GM18951 (cell line): Measurements from ENCODE around the gene DCAF5.

Source experiments
- POLR2A ChIP-seq: IDR thresholded peaks from 4 replicates; pipeline ENCODE4 v1.6.1; 2011; ENCODE audit warnings: mild to moderate bottlenecking; ENCODE audit not compliant: insufficient read length, insufficient read depth; ENCODE audit errors: extremely low read depth
- in situ Hi-C: fragments of 300-500 bp; cut with MboI; formaldehyde crosslinking; loops from one replicate; pipeline ENCODE4 v1.12.0; 2022; ENCODE audit warnings: low sequenced_read_pairs, mixed read lengths, inconsistent platforms; ENCODE audit not compliant: unreplicated experiment

Gene DCAF5

DNA sequence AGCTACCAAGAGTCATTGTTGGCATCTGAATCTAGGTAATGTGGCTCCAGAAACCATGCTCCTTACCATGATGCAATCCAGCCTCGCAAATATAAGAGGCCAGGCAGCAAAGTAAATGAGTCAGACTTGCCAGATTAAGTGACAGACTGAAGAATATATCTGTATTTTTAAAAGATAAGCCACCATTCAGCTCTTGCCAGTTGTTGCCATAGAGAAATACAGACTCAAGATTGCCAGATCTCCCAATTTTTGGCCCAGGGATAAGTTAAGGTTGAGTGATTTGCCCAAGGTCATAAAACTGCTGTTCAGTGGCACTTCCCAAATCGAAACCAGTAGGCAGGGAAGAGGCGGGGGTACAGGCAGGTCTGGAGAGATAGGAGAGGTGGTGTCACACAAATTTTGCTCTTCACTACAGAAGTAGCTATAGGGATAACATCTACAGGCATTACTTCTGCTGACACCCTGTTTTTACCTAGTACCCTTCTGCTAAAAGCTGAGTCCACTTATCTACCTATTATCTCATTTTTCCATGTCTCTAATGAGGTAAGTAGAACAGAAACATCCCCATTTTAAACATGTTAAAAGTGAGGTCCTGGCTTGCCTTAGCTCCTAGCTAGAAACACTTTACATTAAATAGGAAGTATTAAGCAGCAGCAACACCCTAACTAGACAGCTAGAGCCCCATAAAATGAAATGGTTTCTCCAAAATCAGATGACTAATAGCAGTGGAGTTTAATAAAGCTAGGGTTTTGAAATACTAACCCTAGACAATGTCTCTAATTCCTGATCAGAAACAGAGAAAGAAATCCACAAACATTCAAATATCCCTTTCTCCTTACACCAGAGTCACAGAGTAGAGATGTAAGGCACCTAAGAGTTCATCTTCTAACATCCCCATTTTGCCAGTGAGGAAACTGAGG is 19.5 kb downstream of the DCAF5 start:
- TF ChIP-seq POLR2A = no peak
- in situ Hi-C loops = no loop called here

DNA sequence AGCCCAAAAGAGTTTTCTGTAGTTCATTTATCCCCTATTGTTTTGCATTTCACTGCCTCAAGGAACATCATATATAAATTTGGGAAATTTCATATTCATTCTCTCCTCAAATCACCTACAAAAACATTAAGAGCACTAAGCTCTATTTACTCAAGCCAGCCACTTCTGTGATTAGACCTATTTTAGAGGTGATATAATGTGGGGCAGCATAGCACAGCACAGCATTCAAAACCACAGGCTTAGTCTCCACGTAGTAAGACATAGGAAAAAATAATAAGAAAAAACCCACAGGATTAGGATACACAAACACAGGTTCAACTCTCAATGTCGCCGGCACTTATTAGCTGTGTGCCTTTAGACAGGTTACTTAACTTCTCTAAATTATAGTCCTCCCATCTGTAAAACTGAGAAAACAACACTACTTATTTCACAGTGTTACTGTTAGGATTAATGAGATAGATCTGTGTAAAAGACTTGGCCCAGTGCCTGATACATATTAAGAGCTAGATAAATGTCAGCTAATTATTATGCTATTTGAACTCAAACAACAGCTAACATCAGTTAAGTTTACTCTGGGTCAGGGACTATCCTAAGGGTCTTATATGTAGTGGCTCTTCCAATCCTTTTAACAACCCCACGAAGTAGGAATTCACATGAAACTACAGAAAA is 20.3 kb downstream of the DCAF5 start:
- TF ChIP-seq POLR2A = no peak
- in situ Hi-C loops = no loop called here

DNA sequence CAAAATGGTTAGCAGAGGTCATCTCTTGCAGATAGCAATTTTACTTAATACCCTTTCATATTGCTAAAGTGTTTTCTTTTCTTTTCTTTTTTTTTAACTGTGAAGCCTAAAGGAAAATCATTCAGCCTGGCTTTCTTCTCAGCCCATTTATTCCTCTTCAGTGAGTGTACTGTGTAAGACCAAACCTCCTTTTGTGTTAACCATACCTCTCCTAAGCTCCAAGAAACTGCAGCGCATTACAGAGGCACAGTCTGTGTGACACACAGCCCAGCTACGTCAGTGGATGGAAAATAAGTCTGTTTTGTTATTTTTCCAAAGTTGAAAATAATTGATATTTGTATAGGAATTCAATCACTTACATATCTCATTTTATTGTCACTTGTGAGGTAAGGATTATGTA is 21.7 kb downstream of the DCAF5 start:
- in situ Hi-C loops = no loop called here
- TF ChIP-seq POLR2A = no peak

DNA sequence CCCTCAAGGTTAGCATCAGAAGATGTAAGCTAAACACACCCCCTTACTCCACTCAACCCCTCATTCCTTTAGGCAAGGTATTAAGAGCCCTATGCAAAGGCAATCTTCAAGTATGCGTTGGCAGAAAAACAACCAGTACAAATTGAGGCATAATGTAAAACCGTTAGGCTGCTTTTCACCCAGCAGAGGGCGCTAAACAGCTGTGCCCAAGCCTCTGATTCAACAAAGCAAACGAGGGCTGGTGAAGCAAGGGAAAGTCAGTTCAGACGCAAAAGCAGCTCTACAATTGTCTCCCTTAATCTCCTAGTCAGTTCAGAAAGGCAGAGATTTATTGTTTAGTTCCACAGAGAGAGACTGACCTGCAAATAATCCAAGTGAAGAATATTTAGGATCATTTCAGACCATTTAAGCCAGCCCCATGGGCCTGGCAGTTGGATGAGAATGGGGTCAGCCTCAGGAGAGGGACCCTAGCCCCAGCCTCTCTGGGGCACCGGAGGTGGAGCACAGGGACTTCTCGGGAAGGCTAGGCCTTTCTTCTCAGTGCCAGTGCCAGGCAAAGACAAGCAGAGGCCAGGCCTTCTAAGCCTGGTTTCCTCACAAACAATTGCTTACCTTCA is 23.5 kb downstream of the DCAF5 start:
- no peak for TF ChIP-seq POLR2A
- in situ Hi-C loops = no loop called here

DNA sequence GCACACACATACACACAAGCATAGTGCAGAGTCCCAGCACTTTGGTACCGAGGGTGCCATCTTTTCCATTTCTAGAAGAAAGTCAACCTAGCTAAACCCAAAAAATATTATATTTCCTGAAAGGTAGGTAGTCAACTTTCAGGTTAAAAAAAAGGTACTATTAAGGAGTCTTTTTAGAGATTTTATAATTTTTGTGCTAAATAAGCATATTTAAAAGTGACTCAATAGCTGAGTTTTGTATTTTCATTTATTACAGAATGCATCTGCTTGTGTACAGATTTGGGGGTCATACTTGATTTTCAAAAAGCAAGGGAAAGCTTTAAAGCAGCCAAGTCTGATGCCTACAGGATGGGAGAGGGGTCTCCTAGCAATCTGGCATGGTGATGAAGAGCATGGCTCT is 34.6 kb downstream of the DCAF5 start:
- no peak for TF ChIP-seq POLR2A
- in situ Hi-C loops = no loop called here

DNA sequence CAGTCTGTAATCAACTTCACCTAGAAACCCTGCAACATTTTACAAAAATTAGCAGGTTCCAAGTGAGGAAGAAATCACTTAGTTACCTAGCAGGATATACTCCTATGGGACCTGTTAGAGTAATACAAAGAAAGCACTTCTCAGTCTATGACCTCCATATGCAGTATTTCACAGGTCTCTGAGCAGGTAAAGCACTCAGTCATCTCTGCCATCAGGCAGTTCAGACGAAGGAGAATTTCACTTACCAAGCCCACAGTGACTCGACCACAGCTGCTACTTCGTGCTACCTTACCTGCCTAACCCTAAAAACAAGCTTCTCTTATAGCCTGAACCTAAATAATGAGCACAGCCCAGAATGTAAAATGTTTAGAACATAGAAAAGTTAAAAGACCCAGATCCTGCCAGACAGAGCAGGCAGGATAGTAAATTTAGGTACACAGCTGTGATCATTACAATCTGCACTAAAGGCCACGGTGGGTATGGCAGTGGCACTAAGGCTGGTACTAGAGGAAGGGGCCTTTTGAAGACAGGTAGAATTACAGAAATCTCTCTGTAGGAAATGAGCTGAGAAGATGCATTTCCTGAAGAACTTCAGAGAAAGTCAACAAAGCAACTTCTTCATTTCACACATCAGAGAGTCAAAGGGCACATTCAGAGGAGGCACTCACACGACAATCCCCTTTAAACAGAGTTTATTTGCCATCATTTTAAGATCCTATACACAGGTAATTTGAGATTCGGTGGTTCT is 35.7 kb downstream of the DCAF5 start:
- TF ChIP-seq POLR2A = no peak
- in situ Hi-C loops = no loop called here

DNA sequence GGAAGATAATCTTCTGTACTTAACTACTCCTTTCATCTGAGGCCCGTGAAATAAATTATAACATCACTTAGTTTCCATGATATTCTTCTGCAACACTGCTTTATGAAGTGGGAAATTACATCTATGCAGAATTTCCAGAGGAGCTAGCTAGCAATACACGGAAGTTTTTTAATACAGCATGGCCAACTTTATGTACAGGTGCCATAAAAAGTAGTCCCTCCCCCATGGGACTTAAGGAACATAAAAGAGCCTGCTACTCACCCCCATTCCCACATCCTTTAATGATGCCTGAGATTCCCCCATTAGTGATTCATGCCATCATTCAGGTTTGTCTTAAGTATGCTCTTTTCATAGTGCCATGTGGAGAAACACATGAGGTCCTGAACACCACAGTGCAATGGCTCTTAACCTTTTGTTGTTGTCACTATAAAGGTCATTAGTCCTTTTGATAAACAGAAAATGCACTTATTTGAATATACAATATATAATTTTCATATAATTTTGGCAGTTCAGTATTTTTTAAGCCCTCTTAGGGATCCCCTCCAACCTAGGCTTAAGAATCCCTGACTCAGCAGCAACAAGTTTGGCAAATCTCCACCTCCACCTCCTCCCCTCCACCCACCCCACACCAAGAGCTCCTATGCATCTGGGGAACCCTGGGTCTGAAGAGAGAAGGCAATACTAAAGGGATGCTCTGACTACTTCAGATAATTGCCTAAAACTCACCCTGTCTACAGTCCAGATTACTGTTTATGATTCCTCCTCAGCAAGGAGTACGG is 37.3 kb downstream of the DCAF5 start:
- in situ Hi-C loops = no loop called here
- no peak for TF ChIP-seq POLR2A

DNA sequence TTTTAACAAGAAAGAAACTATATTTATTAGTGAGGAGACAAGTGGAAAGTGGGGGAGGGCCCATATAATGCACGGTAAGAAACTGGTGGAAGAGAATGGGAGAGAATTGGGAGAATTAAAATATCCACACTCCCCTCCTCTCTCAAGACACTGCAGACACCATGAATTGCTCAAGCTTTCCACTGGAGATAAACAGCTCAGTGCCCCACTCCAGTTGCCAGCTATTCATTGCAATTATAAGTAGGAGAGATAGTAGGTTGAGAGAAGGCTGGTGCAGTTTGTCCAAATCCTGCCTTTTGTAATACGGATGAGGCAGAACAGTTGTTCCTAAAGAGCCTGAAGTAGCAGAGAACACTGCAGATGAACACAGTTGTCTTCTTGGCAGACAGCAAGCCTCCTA is 38.2 kb downstream of the DCAF5 start:
- no peak for TF ChIP-seq POLR2A
- in situ Hi-C loops = no loop called here

DNA sequence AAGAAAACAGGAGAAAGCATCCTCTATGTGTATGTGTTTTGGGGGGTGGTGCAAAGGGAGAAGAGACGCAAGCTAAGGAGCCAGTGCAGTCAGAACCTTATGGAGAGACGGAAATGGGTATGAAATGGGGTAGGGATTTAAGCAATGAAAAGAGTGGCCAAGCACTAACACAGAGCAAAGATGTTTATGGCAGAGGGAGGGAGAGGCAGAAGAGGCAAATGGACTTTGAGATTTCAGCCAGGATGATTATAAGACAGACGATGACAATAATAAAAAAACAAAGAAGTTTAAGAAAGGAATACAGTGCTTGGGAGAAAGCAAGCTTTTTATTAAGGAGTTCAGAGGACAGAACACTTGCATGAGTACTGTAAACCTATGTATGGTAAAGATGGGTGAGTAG is 44.6 kb downstream of the DCAF5 start:
- in situ Hi-C loops = no loop called here

DNA sequence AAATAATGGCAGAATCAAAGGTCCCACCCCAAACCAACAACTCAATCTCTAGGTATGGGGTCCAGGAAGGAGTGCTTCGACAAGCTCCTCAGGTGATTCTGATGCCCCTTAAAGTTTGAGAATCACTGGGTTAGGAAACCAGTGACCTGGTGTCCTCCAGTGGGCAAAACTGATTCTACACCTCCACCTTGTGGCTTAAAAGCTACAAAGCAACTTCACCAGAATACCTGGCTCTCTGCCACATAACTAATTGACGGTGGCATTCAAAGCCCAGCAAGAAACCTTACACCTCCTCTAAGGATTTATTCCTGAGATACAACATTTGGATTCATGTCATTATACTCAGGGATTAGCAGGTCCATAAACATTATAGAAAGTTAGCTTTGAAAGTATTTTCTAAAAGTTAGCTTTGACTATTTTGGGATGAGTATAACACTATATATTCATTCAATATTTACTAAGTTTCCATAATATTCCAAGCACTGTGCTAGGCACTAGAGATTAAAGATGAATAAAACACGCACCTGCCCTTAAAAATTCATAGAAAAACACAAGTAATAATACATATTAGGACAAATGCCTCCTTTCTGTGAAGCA is 45.4 kb downstream of the DCAF5 start:
- TF ChIP-seq POLR2A = no peak
- in situ Hi-C loops = no loop called here

More for the DNA sequence above, 44.6 kb downstream of the DCAF5 start:
- no peak for TF ChIP-seq POLR2A

DNA sequence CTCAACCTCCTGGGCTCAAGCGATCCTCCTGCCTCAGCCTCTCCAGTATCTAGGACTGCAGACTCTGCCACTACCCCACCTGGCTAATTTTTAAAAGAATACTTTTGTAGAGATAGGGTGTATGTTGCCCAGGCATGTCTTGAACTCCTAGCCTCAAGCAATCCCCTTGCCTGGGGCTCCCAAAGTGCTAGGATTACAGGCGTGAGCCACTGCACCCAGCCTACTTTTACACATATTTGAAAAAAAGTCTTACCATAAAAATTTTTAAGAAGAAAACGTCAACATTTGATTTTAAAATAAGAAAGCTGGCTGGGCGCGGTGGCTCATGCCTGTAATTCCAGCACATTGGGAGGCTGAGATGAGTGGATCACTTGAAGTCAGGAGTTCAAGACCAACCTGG is 46.5 kb downstream of the DCAF5 start:
- in situ Hi-C loops = no loop called here
- no peak for TF ChIP-seq POLR2A

DNA sequence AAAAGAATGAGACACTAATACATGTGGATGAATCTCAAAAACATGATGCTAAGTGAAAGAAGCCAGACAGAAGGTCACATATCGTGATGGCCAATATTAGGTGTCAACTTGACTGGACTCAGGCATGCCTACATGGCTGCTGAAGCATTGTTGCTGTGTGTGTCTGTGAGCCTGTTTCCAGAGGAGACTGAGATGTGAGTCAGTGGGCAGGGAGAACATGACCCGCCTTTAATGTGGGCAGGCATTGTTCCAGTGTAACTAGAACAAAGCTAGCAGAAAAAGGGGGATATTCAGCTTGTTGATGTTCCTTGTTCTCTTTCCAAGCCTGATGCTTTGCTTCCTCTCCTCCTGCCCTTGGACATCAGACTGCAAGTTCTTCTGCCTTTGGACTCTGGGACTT is 47.6 kb downstream of the DCAF5 start:
- no peak for TF ChIP-seq POLR2A
- in situ Hi-C loops = no loop called here

DNA sequence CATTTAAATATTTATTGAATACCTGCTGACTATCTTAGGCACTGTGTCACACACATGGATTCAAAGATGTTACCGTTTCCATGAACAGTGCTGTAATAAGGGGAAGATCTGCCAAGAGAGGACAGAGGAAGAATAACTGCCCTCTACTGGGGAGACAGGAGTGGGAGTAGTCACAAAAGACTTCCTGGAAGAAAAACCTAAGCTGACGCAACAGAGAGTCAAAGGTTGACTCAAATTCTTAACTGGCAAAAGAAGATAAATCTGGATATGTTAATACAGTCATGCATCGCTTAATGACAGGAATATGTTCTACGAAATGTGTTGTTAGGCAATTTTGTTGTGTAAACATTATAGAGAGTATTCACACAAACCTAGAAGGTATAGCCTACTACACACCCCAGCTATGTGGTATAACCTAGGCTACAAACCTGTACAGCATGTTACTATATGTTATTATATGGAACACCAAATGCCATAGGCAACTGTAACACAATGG is 51.5 kb downstream of the DCAF5 start:
- in situ Hi-C loops = no loop called here
- TF ChIP-seq POLR2A = no peak
